Measurements from ENCODE around the gene GAPVD1. TPM values are rescaled to one million over a fixed set of nuclear protein-coding genes. Genes with fewer than 3 reads are reported as not detected.

The GAPVD1 gene
- total RNA-seq, 1 experiment from 2014 or later: 70.3 TPM

DNA sequence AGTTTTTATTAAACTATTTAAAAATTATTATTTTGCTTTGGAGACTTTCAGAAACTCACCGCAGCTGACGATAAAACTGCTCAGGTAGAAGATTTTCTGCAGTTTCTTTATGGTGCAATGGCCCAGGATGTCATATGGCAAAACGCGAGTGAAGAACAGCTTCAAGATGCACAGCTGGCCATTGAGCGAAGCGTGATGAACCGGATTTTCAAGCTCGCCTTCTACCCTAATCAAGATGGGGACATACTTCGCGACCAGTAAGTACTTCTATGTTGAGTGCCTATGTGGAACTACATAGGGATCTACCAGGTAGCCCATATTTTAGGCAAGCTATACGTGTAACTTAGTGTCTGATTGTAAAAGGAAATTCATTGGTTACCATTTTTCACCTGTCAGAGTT is 94.0 kb downstream of the GAPVD1 start:
- Histone ChIP-seq H3K27me3 (ENCODE audit: insufficient read depth, low read depth) (no peaks in the 10 kb centered on the region), H3K4me3 (no peak overlapping the region), H4K20me1 (ENCODE audit: insufficient read depth) (no peaks in the 10 kb centered on the region; the same call in 1 of the 2 replicates), H3K4me2 (no peak overlapping the region), H3K4me1 (replicated peaks; ENCODE audit: insufficient read depth) (no peaks in the 10 kb centered on the region), H3K9me2 (ENCODE audit: insufficient read depth) (no peaks in the 10 kb centered on the region), H3K79me2 (ENCODE audit: low read depth) (no peaks in the 10 kb centered on the region), H2AFZ (no peak overlapping the region), H3K27ac (no peak overlapping the region), H3F3A (ENCODE audit: insufficient read depth, low read depth) (no peaks in the 10 kb centered on the region), H3K36me3 (ENCODE audit: low read depth) (peaks cover 41% of the 10 kb centered on the region), H3K9me3 (ENCODE audit: insufficient read depth, low read depth) (no peaks in the 10 kb centered on the region)
- DNase-seq: no peak
- ChIA-PET POLR2A (ENCODE audit: unreplicated experiment) (interaction anchor here (0.6 kb wide), 1 partner anchor 19 kb away, joined by 14 read pairs; no protein-coding TSS in a partner anchor), CTCF (no interaction called here)
- intact Hi-C loops (cut with micrococcal nuclease; ENCODE audit: unreplicated experiment): no loop called here
- TF ChIP-seq, protein P1, sequence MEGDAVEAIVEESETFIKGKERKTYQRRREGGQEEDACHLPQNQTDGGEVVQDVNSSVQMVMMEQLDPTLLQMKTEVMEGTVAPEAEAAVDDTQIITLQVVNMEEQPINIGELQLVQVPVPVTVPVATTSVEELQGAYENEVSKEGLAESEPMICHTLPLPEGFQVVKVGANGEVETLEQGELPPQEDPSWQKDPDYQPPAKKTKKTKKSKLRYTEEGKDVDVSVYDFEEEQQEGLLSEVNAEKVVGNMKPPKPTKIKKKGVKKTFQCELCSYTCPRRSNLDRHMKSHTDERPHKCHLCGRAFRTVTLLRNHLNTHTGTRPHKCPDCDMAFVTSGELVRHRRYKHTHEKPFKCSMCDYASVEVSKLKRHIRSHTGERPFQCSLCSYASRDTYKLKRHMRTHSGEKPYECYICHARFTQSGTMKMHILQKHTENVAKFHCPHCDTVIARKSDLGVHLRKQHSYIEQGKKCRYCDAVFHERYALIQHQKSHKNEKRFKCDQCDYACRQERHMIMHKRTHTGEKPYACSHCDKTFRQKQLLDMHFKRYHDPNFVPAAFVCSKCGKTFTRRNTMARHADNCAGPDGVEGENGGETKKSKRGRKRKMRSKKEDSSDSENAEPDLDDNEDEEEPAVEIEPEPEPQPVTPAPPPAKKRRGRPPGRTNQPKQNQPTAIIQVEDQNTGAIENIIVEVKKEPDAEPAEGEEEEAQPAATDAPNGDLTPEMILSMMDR (conservative IDR thresholded peaks at IDR 0.05): no peak
- no peak for TF ChIP-seq EZH2 (IDR thresholded peaks at IDR 0.05; ENCODE audit: low read depth)
- BruUV-seq (replicated peaks): no TSS peak

DNA sequence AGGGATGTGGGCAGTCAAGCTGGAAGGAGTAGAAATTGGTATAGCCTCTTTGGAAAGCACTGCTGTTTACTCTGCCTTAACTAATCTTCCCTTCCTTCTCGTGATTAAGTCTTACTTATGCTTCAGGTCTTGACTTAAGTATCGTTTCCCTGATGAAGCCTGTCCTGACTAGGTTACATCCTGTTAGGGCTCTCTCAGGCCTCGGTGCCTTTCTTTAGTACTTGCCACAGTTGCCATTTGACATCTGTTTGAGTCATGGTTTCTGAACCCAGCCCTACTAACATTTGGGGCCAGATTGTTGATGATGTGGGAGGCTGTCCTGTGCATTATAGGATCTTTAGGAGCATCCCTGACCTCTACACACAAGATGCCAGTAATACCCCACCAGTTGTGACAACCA is 94.4 kb downstream of the GAPVD1 start:
- Histone ChIP-seq H3K4me2 (no peak overlapping the region), H4K20me1 (ENCODE audit: insufficient read depth) (no peaks in the 10 kb centered on the region; the same call in 1 of the 2 replicates), H2AFZ (no peak overlapping the region), H3F3A (ENCODE audit: insufficient read depth, low read depth) (no peaks in the 10 kb centered on the region), H3K27me3 (ENCODE audit: insufficient read depth, low read depth) (no peaks in the 10 kb centered on the region), H3K27ac (no peak overlapping the region), H3K9me2 (ENCODE audit: insufficient read depth) (no peaks in the 10 kb centered on the region), H3K9me3 (ENCODE audit: insufficient read depth, low read depth) (no peaks in the 10 kb centered on the region), H3K4me1 (replicated peaks; ENCODE audit: insufficient read depth) (no peaks in the 10 kb centered on the region), H3K79me2 (ENCODE audit: low read depth) (no peaks in the 10 kb centered on the region), H3K36me3 (ENCODE audit: low read depth) (peaks cover 39% of the 10 kb centered on the region), H3K4me3 (no peak overlapping the region)
- TF ChIP-seq, protein P1 (conservative IDR thresholded peaks at IDR 0.05): no peak
- TF ChIP-seq EZH2 (IDR thresholded peaks at IDR 0.05; ENCODE audit: low read depth): no peak
- no TSS peak for BruUV-seq (replicated peaks)
- no peak for DNase-seq
- CTCF ChIA-PET: no interaction called here
- POLR2A ChIA-PET (ENCODE audit: unreplicated experiment): interaction anchor here (0.6 kb wide), 1 partner anchor 20 kb away, joined by 14 read pairs; no protein-coding TSS in a partner anchor
- intact Hi-C loops (cut with micrococcal nuclease; ENCODE audit: unreplicated experiment): no loop called here

DNA sequence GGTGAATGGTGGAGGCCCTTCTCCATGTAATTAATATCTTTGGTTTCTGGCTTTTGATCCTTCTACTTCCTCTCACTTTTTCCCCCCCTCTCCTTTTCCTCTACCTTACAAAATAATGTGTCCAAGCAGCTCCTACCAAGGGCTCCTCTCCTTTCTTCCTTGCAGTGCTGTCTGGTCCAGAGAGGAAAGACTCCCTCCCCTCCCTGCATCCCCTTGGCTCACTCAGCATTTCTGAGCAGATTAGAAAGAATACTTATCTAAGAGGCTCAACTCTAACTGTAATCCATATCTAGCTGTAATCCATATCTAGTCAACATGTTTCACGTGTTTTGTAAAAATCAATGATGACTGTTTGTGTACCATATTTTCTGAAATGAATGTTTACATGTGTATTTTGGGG is 97.4 kb downstream of the GAPVD1 start:
- Histone ChIP-seq H3K9me2 (ENCODE audit: insufficient read depth) (no peaks in the 10 kb centered on the region), H3F3A (ENCODE audit: insufficient read depth, low read depth) (0 out of 2 replicates have a peak, but pooled peaks cover 3% of the 10 kb centered on the region), H3K9me3 (ENCODE audit: insufficient read depth, low read depth) (no peaks in the 10 kb centered on the region), H3K27me3 (ENCODE audit: insufficient read depth, low read depth) (no peaks in the 10 kb centered on the region), H3K79me2 (ENCODE audit: low read depth) (no peaks in the 10 kb centered on the region), H2AFZ (no peak overlapping the region), H4K20me1 (ENCODE audit: insufficient read depth) (no peaks in the 10 kb centered on the region; the same call in 1 of the 2 replicates), H3K27ac (no peak overlapping the region), H3K4me2 (no peak overlapping the region), H3K4me3 (no peak overlapping the region), H3K36me3 (ENCODE audit: low read depth) (peaks cover 35% of the 10 kb centered on the region), H3K4me1 (replicated peaks; ENCODE audit: insufficient read depth) (no peaks in the 10 kb centered on the region)
- POLR2A ChIA-PET (ENCODE audit: unreplicated experiment): no interaction called here
- TF ChIP-seq, protein P1 (conservative IDR thresholded peaks at IDR 0.05): no peak
- TF ChIP-seq EZH2 (IDR thresholded peaks at IDR 0.05; ENCODE audit: low read depth): no peak
- intact Hi-C loops (cut with micrococcal nuclease; ENCODE audit: unreplicated experiment): no loop called here
- no peak for DNase-seq
- CTCF ChIA-PET: interaction anchor here (0.6 kb wide), 1 partner anchor 118 kb away, joined by 4 read pairs; no protein-coding TSS in a partner anchor
- no TSS peak for BruUV-seq (replicated peaks)
